BLaER1 (cell line): ENCODE measurements around the gene LMF2.

Source experiments
- H3K27ac ChIP-seq: shearing (Covaris generic); formaldehyde crosslinking; 2 replicates; pipeline ENCODE4 v1.8.1; 2022
- H3K27me3 ChIP-seq: shearing (Covaris generic); formaldehyde crosslinking; 2 replicates; pipeline ENCODE4 v1.8.1; 2022
- H3K36me3 ChIP-seq: shearing (Covaris generic); formaldehyde crosslinking; 2 replicates; pipeline ENCODE4 v1.8.1; 2022
- H3K4me1 ChIP-seq: shearing (Covaris generic); formaldehyde crosslinking; 2 replicates; pipeline ENCODE4 v1.8.1; 2022
- H3K4me2 ChIP-seq: shearing (Covaris generic); formaldehyde crosslinking; 2 replicates; pipeline ENCODE4 v1.8.1; 2022
- H3K4me3 ChIP-seq: shearing (Covaris generic); formaldehyde crosslinking; 2 replicates; pipeline ENCODE4 v1.8.1; 2022
- H3K9ac ChIP-seq: shearing (Covaris generic); formaldehyde crosslinking; 2 replicates; pipeline ENCODE4 v1.8.1; 2022
- H3K9me3 ChIP-seq: shearing (Covaris generic); formaldehyde crosslinking; 2 replicates; pipeline ENCODE4 v1.8.1; 2022
- H4K20me1 ChIP-seq: shearing (Covaris generic); formaldehyde crosslinking; 2 replicates; pipeline ENCODE4 v1.8.1; 2022
- Cebpa-rat ChIP-seq: shearing (Covaris generic); IDR thresholded peaks from 2 replicates; pipeline ENCODE4 v1.8.1; 2022

The LMF2 gene

GRCh38 chr22:50505276-50505775, 2.2 kb downstream of the LMF2 start:
- peaks cover 55% of the 10 kb centered on the region for H3K4me1 ChIP-seq
- H3K27me3 ChIP-seq: no peaks in the 10 kb centered on the region
- H3K4me2 ChIP-seq: peak overlapping the region; percentile 99
- H3K9me3 ChIP-seq: no peaks in the 10 kb centered on the region
- TF ChIP-seq Cebpa-rat: no peak
- peaks cover 41% of the 10 kb centered on the region for H3K36me3 ChIP-seq
- H3K27ac ChIP-seq: peak overlapping the region; percentile 89
- H4K20me1 ChIP-seq: peaks cover 56% of the 10 kb centered on the region
- peak overlapping the region; percentile 92 for H3K9ac ChIP-seq
- no peak overlapping the region for H3K4me3 ChIP-seq

DNA sequence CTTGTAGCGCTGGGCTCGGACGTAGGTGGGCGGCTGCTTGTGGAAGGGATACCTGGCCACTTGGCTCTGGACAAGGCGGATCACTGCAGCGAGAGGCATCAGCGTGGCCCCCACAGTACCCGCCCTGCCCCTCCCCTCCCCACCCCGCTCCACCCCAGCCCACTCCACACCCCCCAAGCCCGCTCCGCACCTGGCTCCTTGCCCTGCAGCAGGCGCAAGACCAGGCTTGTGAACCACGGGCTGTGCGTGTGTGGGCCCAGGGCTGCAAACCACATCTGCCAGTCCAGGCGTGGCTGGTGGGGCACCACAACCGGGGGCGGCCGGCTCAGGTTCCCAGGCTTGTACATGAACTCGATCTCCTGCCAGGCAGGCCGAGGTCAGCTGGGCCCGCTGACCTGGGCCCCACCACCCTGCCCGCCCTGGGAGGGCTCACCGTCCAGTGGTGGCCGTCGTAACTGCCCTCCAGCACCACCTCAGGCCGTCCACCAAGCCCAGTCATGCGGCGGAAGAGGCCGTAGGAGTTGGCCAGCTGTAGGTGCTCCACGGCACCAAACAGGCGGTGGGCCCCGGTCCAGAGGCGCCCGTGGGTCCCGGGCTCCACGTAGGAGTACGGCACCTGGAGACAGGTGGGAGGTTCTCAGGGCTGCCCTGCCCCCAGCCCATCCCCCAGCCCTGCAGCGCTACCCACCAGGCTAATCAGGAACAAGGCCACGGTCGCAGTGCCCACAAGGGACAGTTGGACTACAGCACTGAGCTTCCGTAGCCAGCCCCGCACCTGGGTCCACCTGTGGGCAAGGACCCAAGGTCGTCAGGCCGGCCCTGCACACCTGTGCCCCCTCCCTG, 2.9 kb downstream of the LMF2 start:
- no peaks in the 10 kb centered on the region for H3K9me3 ChIP-seq
- H4K20me1 ChIP-seq: peaks cover 50% of the 10 kb centered on the region
- peaks cover 48% of the 10 kb centered on the region for H3K4me1 ChIP-seq
- no peak overlapping the region; the same call in 1 of the 2 replicates for H3K9ac ChIP-seq
- H3K36me3 ChIP-seq: peaks cover 35% of the 10 kb centered on the region
- H3K4me3 ChIP-seq: no peak overlapping the region
- peak overlapping the region; percentile 89 for H3K27ac ChIP-seq
- TF ChIP-seq Cebpa-rat: no peak
- no peaks in the 10 kb centered on the region for H3K27me3 ChIP-seq
- peak overlapping the region; percentile 99; the same call in 1 of the 2 replicates for H3K4me2 ChIP-seq

GRCh38 chr22:50503475-50504145, 3.9 kb downstream of the LMF2 start:
- Histone ChIP-seq H3K36me3 (peaks cover 35% of the 10 kb centered on the region), H3K27ac (no peak overlapping the region), H3K9ac (no peak overlapping the region), H3K9me3 (no peaks in the 10 kb centered on the region), H4K20me1 (peaks cover 40% of the 10 kb centered on the region), H3K27me3 (no peaks in the 10 kb centered on the region), H3K4me2 (no peak overlapping the region), H3K4me3 (no peak overlapping the region), H3K4me1 (peaks cover 48% of the 10 kb centered on the region)
- no peak for TF ChIP-seq Cebpa-rat

DNA sequence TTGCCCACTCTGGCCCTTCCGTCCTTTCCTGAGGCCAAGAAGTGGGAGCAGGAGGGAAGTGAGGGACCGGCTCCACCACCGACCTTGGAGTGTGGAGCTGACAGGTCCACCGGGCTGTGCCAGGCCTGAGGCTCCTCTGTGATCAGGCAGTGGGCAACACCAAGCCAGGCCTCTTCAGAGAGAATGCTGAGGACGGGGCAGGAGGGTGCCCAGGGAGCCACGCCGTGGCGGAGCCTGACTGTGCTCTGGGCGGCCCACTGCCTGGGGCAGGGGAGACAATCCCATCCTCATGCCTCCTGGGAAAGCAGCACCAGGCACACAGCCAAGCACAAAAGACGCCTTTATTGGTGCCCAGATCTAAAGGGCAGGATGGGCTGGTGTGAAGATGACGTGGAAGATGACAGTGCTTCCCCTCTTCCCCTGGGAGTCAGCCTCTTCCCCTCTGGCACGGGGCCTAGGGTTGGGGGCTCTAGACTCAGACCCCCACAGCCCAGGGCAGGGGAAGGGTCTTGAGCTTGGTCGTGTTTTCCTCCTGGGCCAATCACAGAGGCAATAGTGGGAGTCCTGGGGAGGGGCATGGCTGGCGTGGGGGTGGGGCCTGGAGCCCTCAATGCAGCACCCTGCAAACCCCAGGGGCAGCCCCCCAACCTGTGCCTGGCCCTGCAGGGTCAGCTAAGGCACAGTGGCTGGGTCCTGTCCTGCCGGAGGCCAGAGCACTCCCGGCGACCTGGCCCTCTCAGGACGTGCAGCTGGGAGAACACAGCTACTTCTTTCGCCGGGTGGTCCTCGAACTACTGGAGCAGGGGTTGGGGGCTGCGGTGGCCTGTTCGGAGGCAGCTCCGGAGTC, 4.7 kb downstream of the LMF2 start:
- Histone ChIP-seq H3K27ac (peak overlapping the region; percentile 22; the same call in 1 of the 2 replicates), H3K9ac (no peak overlapping the region; the same call in 1 of the 2 replicates), H3K36me3 (peaks cover 35% of the 10 kb centered on the region), H4K20me1 (peaks cover 39% of the 10 kb centered on the region), H3K4me2 (no peak overlapping the region), H3K27me3 (no peaks in the 10 kb centered on the region), H3K4me1 (peaks cover 54% of the 10 kb centered on the region), H3K4me3 (no peak overlapping the region), H3K9me3 (no peaks in the 10 kb centered on the region)
- no peak for TF ChIP-seq Cebpa-rat

DNA sequence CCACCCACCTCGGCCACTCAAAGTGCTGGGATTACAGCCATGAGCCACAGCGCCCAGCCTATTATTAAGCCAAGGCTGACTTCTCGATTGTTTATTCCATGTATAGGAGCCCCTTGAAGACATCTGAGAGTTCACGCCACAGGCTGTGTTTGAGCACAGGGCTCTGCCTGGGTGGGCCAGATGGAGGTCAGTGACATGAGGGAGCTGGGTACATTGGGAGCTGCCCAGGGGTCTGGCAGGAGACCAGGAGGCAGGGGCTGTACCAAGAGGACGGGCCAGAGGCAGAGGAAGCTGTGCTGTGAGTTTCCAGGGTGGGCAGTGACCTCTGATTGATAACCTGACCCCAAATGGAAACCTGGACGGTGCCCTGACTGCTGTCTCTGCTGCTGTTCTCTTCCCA, 5.4 kb downstream of the LMF2 start:
- H3K9me3 ChIP-seq: no peaks in the 10 kb centered on the region
- no peak overlapping the region for H3K4me3 ChIP-seq
- peaks cover 60% of the 10 kb centered on the region for H3K4me1 ChIP-seq
- no peak for TF ChIP-seq Cebpa-rat
- no peak overlapping the region for H3K27ac ChIP-seq
- no peaks in the 10 kb centered on the region for H3K27me3 ChIP-seq
- H3K9ac ChIP-seq: no peak overlapping the region; the same call in 1 of the 2 replicates
- no peak overlapping the region for H3K4me2 ChIP-seq
- peaks cover 38% of the 10 kb centered on the region for H4K20me1 ChIP-seq
- peaks cover 35% of the 10 kb centered on the region for H3K36me3 ChIP-seq

DNA sequence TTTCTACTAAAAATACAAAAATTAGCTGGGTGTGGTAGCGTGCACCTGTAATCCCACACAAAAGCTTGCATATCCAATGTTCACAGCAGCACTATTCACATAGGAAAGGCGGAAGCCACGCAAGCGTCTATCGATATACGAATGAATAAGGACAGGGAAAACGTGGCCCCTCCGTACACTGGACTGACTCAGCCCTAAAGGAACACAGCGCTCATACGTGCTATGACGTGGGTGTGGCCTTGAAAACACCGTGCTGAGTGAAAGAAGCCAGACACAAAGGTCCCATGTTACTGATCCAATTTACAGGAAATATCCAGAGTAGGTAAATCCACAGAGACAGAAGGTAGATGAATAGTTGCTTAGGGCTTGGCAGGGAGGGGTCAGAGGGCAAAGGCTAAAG, 7.0 kb downstream of the LMF2 start:
- Histone ChIP-seq H3K4me3 (no peak overlapping the region), H3K4me2 (no peak overlapping the region), H3K9me3 (no peaks in the 10 kb centered on the region), H4K20me1 (peaks cover 22% of the 10 kb centered on the region), H3K4me1 (peaks cover 60% of the 10 kb centered on the region), H3K36me3 (peaks cover 28% of the 10 kb centered on the region), H3K27me3 (no peaks in the 10 kb centered on the region), H3K9ac (no peak overlapping the region), H3K27ac (no peak overlapping the region)
- no peak for TF ChIP-seq Cebpa-rat

DNA sequence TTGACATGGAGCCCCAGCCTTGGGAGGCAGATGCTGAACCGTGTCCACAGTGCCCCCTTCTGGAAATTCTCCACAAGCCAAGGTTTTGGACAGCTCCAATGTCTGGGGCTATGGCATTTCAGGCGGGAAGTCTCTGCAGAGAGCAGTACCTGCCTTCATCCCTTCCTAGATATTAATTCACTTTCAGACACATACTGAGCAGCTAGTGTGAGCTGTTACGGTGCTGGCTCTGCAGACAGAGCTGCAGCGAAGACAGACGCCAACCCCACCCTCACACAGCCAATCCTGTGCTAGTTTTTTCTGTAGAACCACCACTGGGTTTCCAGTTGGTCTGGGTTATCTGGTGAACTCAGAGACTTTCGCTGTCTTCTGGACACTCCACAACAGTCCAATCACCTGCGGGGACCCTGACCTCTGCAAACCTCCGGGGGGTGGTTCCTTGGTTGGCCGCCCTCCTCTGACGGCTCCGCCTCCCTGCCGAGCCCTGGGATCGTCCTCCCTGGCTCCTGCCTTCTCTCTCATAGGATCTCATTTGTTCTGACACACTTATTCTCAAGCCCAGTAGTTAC, 9.1 kb downstream of the LMF2 start:
- Histone ChIP-seq H3K27ac (no peak overlapping the region), H4K20me1 (peaks cover 13% of the 10 kb centered on the region; the same call in 1 of the 2 replicates), H3K4me2 (peak overlapping the region; percentile 73), H3K36me3 (peaks cover 17% of the 10 kb centered on the region), H3K4me1 (peaks cover 52% of the 10 kb centered on the region), H3K9me3 (no peaks in the 10 kb centered on the region), H3K27me3 (no peaks in the 10 kb centered on the region), H3K9ac (peak overlapping the region; percentile 40; the same call in 1 of the 2 replicates), H3K4me3 (no peak overlapping the region)
- no peak for TF ChIP-seq Cebpa-rat

DNA sequence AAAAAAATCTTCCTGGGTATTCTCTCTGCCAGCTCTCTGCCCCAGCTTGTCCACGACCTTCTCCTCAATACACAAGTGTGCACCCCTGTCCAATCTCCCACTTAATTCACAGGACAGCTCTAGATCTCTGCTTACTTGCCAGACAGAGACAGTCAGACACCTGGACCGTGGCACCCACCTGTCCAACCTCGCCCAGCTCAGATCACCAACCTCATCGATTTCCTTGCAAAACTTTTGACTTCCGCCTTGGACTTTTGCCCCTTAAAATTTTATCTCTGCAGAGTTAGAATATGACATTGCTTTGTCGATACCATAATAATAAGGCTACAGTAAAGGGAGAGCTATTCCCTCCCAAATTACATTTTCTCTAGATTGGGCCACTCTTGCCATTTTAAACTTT, 10.4 kb downstream of the LMF2 start:
- Histone ChIP-seq H3K9me3 (no peaks in the 10 kb centered on the region), H3K9ac (no peak overlapping the region), H3K36me3 (peaks cover 4% of the 10 kb centered on the region), H3K4me3 (no peak overlapping the region), H4K20me1 (no peaks in the 10 kb centered on the region), H3K4me1 (peaks cover 43% of the 10 kb centered on the region), H3K4me2 (no peak overlapping the region), H3K27me3 (no peaks in the 10 kb centered on the region), H3K27ac (no peak overlapping the region)
- TF ChIP-seq Cebpa-rat: no peak
